GM19023 (cell line): ENCODE data around the gene HSD11B1L.

Experiments
- ATAC-seq: cut with Tn5 transposase; IDR thresholded peaks from one replicate; pipeline ENCODE4 v1.9.1; 2021; ENCODE audit warnings: mild to moderate bottlenecking, moderate library complexity; ENCODE audit not compliant: unreplicated experiment

The HSD11B1L gene

GRCh38 chr19:5680437-5681368, at the start of gene HSD11B1L, which contains the start of gene MICOS13:
TSS of gene HSD11B1L (plus strand) at chr19:5681027. CDS start at chr19:5684833, 3,806 bp downstream.
TSS of gene MICOS13 (minus strand) at chr19:5680516. CDS start at chr19:5680486, 30 bp downstream.
- ATAC-seq, result peak; percentile 86

DNA sequence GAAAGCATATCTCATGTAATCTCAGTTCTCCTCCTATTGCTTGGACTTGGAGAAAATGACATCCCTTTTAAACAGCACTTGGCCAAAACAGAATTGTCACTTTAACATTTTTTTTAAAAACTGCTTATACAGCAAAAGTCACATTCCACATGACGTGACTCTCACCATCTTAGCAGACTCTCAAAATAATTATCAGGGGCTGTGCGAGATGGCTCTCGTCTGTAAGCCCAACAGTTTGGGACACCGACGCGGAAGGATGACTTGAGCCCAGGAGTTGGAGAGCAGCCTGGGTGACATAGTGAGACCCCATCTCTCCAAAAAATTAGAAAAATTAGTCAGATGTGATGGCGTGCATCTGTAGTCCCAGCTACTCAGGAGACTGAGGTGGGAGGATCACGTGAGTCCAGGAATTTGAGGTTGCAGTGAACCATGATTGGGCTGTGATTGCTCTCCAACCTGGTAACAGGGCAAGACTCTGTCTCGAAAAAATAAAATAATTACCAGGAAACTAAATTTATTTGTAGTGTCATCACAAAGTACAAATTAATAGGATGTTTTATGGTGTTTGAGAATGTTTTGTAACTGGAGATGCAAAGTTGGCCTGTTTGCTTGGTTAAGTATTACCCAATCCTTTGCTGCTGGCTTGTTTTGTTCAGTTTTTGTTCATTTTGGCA, 49.1 kb upstream of the HSD11B1L start:
- no peak for ATAC-seq

DNA sequence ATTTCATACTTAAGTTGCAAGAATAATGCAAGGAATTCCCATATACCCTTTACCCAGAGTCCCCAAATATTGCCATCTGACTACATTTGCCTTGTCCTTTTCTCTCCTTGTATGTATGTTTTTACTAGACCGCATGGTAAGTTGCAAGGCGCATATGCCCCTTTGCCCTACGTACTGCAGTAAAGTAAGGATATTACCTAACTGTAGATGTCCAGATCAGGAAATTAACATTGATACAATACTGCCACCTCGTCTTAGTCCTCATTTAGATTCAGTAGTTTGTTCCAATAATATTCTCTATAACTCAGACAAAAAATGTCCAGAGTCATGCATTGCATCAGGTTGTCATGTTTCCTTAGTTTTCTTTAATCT, 48.6 kb upstream of the HSD11B1L start:
- ATAC-seq, result no peak

- no peak for ATAC-seq
Observed at GRCh38 chr19:5632657-5633056, 48.2 kb upstream of the HSD11B1L start.

GRCh38 chr19:5635427-5635826, 45.4 kb upstream of the HSD11B1L start:
- no peak for ATAC-seq

DNA sequence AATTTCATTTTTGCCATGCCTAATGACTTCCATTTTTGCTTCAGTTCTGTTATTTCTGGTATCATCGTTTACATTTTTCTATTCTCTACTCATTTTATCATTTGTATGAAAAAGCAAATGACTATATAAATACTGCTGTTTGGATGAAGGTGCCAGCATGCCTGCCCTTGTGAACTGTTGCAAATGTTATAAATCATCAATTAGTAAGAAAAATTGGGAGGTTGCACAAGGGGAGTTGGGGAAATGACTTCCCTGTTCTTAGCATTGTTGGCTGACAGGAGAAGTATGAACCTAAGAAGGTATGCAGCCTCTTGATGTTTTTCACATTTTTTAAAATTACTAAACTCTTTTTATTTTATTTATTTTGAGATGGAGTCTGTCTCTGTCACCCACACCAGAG, 42.9 kb upstream of the HSD11B1L start:
- ATAC-seq, result no peak

DNA sequence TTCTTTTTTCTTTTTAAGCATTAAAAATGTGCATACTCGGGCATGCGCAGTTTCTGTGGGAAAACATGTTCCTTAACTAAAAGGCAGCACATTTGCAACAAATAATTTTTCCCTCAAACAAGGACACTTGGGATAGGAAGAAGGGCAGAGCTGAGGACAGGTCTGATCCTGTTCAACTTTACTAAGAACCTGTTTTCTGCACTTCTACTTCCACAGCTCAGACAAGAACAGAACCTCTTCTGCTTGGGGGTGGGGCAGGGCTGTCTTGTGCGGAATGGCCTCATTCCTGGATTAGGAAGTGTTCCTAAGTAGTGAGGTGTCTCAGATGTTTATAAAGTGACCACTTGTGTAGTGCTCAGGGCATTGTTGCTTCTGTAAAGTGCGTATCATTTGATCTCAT, 39.7 kb upstream of the HSD11B1L start:
- no peak for ATAC-seq

GRCh38 chr19:5642204-5642603, 38.6 kb upstream of the HSD11B1L start:
- ATAC-seq, result no peak

DNA sequence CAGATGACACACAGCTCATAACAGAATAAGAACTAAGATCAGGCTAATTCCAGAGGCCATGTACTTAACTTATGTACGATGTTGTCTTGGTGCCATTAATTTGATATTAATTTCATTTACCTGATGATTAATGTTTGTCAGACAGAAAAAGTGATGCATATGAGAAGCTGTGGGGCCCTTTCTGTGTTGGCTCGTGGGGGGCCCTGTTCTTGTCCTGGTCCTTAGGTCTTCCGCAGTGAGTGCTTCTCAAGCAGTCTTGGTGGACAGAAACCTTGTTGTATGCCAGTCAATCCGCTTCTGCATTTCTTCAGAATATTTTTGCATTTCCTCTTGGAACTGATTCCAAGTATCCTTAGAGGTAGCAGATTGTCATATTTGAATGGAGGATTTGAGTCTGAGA, 37.8 kb upstream of the HSD11B1L start:
- no peak for ATAC-seq

DNA sequence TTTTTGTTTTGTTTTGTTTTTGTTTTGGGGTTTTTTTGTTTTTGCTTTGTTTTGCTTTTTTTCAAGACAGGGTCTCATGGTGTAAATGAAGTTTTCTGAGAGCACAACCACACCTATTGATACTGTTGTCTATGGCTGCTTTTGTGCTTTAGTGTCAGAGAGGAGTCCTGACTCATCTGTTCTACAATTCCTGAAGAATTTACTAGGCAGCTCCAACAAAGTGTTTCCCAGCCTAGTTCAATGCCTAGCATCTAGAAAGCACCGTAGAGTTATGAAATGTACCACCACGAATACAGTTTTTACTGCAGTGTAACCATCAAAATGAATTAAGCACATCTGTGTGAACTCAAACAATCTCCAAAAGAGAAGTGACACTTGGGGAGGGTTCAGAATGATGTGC, 36.8 kb upstream of the HSD11B1L start:
- no peak for ATAC-seq

DNA sequence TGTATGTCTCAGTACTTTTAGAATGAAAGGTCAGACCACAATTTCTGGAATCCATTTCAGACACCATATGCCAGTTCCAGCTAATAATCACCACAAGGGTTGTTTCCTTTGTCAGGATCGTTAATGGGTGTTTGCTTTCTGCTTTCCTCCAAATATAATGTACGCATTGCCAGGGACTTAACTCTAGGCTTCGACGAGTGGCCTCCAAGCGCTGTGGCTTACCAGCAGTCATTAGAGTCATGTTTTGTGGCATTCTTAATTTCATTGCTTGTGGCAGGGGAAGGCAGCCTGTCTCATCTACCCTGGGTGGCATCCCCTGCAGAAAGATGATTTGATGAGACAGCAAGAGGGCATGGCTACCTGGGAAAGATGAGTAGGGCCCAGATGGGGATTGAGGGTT, 35.4 kb upstream of the HSD11B1L start:
- no peak for ATAC-seq

DNA sequence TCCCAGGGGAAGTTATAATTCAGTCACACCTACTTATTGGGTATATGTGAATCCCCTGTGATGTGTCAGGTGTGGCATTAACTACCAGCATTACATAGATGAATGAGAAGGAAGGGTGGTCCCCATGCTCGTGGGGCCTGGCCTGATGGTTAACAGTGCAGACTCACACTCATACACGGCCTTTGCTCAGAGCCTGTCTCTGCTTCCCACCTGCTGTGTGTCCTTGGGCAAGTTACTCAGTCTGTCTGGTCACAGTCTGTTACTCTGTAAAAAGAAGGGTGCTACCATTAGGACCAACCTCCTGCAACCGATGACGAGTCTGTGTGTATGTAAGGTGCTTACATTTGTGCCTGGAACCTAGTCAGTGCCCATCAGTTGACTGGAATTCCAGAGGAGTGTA, 34.1 kb upstream of the HSD11B1L start:
- ATAC-seq, result no peak

DNA sequence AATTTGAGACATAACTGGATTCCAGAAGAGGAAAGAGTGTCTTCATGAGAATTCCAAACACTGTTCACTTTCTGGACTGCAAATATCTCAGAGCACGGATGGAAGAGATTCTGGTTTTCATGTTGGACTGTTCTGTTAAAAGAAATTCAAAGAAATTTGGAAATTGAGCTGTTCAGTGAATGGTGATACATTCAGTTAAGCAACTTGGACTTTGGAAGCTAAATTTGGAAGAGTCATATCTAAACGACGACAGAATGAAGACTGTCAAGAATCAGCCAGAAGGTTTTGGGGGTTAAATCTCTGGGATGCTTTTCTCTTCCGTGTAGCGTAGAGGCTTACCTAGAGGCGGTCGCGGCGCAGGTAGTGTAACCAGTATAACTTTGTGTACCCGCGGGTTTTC, 32.4 kb upstream of the HSD11B1L start:
- ATAC-seq, result no peak

DNA sequence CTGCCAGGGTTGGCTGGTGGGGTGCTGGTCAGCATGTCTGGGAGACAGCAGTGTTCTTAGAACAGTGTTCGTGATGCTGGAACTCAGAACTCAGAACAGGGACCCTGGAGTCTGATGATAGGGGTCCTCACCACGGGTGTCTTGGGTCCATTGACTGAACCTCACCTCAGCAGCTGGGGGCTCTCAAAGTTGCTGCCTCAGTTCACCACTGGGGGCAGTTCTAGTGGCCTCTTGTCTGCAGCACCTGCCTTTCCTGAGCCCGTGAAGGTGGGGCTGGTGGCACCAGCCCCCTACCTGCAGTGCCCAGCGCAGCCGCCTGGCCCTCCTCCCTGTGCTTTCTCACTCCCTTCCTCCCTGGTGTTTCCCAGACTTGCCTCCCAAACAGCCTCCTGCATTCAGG, 29.5 kb upstream of the HSD11B1L start:
- ATAC-seq, result no peak

- ATAC-seq, result no peak
Observed at GRCh38 chr19:5652261-5652660, 28.6 kb upstream of the HSD11B1L start.

- ATAC-seq, result no peak
Observed at GRCh38 chr19:5654931-5655330, 25.9 kb upstream of the HSD11B1L start.

DNA sequence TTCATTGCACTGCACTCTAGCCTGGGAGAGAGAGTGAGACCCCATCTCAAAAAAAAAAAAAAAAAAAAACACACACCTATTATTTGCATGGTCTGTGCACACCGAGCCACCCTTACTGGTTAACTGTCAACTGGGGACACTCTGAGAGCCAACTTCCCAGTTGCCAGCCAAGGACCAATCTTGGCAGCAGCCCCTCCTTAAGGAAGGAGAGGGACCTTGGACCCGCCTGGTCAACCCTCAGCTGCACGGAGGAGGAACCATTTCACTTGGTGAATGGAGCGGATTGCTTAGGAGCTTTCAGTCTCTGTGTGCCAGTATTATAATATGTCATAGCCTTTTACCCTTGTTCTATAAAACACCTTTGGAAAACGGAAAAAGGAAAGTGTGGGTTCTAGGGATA, 25.4 kb upstream of the HSD11B1L start:
- ATAC-seq, result no peak

DNA sequence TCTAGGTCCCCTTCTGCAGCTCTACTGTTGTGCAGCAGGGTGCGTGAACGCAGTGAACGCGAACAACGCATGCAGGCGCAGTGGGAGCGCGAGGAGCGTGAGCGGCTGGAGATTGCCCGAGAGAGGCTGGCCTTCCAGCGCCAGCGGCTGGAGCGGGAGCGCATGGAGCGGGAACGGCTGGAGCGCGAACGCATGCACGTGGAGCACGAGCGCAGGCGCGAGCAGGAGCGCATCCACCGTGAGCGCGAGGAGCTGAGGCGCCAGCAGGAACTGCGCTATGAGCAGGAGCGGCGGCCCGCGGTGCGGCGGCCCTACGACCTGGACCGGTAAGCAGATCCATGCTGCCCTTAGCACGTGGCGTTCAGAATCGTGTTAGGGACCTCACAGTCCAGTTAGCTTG, 19.3 kb upstream of the HSD11B1L start:
- ATAC-seq, result no peak

- ATAC-seq, result no peak
Observed at GRCh38 chr19:5663904-5664303, 16.9 kb upstream of the HSD11B1L start.

GRCh38 chr19:5664515-5664914, 16.3 kb upstream of the HSD11B1L start:
- ATAC-seq, result no peak

GRCh38 chr19:5665781-5666513, 14.9 kb upstream of the HSD11B1L start:
- ATAC-seq, result no peak
